ENCODE results near the gene NEDD4L.

The NEDD4L gene

GRCh38 chr18:58033216-58033615 lies 10.8 kb upstream of the NEDD4L start (continued):
- TF ChIP-seq ZBTB11 (tag by site-specific recombination; conservative IDR thresholded peaks at IDR 0.05; ENCODE audit: low read depth), result no peak

GRCh38 chr18:58034370-58034769 lies 9.7 kb upstream of the NEDD4L start:
- Histone ChIP-seq H3K27ac (ENCODE audit: extremely low read depth, low read depth, low read length) (no peak overlapping the region), H3K36me3 (ENCODE audit: control insufficient read depth in 2 of 2, insufficient read depth in 1 of 2, low read length in 2 of 2) (no peaks in the 10 kb centered on the region), H3K4me1 (ENCODE audit: control insufficient read depth, insufficient read depth, low read length) (no peaks in the 10 kb centered on the region), H3K9me3 (ENCODE audit: control insufficient read depth, insufficient read depth, low read depth, low read length) (no peaks in the 10 kb centered on the region), H3K4me3 (ENCODE audit: low read depth, low read length) (no peak overlapping the region)
- CTCF ChIA-PET, result interaction anchor here (1.4 kb wide), 1 partner anchor 9 kb away, joined by 7 read pairs; the partner anchor contains the start of gene NEDD4L
- no peak for TF ChIP-seq ZNF747 (tag by site-specific recombination; IDR thresholded peaks at IDR 0.05)
- TF ChIP-seq TSHZ1 (tag by site-specific recombination; IDR thresholded peaks at IDR 0.05; ENCODE audit: borderline replicate concordance), result no peak
- TF ChIP-seq SCRT1 (tag by site-specific recombination; IDR thresholded peaks at IDR 0.05; ENCODE audit: borderline replicate concordance), result no peak
- no peak for TF ChIP-seq IKZF3 (tag by site-specific recombination; IDR thresholded peaks at IDR 0.05)
- TF ChIP-seq SP2 (tag by site-specific recombination; IDR thresholded peaks at IDR 0.05), result no peak
- TF ChIP-seq ZNF670 (tag by site-specific recombination; IDR thresholded peaks at IDR 0.05; ENCODE audit: low read depth), result no peak
- no peak for TF ChIP-seq KLF16 (tag by site-specific recombination; IDR thresholded peaks at IDR 0.05)
- TF ChIP-seq PRDM10 (tag by site-specific recombination; IDR thresholded peaks at IDR 0.05), result no peak
- TF ChIP-seq ZNF548 (tag by site-specific recombination; IDR thresholded peaks at IDR 0.05), result no peak
- no peak for TF ChIP-seq HOXC10 (CRISPR knock-in tag; IDR thresholded peaks at IDR 0.05)
- TF ChIP-seq ZNF623 (tag by site-specific recombination; IDR thresholded peaks at IDR 0.05), result no peak
- TF ChIP-seq ZNF423 (tag by site-specific recombination; IDR thresholded peaks at IDR 0.05), result no peak
- TF ChIP-seq ZNF184 (tag by site-specific recombination; IDR thresholded peaks at IDR 0.05), result no peak
- TF ChIP-seq ZBTB20 (tag by site-specific recombination; IDR thresholded peaks at IDR 0.05), result no peak
- TF ChIP-seq ZSCAN23 (tag by site-specific recombination; IDR thresholded peaks at IDR 0.05), result no peak
- no peak for TF ChIP-seq ZNF530 (tag by site-specific recombination; IDR thresholded peaks at IDR 0.05; ENCODE audit: low read depth)
- TF ChIP-seq ZNF555 (tag by site-specific recombination; conservative IDR thresholded peaks at IDR 0.05), result no peak
- TF ChIP-seq ZNF521 (tag by site-specific recombination; IDR thresholded peaks at IDR 0.05), result no peak
- TF ChIP-seq ZNF341 (tag by site-specific recombination; IDR thresholded peaks at IDR 0.05; ENCODE audit: low read depth), result no peak
- TF ChIP-seq ZNF18 (tag by site-specific recombination; IDR thresholded peaks at IDR 0.05), result no peak
- POLR2A ChIA-PET, result no interaction called here
